IPS-18c (cell line): ENCODE data around the gene TAS2R5.
"Not testable (repeated sequence)": the region's sequence is repeated elsewhere in the genome, so short reads cannot be mapped to it uniquely, and the experiment has no call there.

Experiments
- H3K4me3 ChIP-seq: 2 replicates; pipeline ENCODE4 v1.7.0; 2013; ENCODE audit warnings: low read depth, mild to moderate bottlenecking, low read length, moderate library complexity; ENCODE audit not compliant: insufficient read depth
- H3K9me3 ChIP-seq: one replicate; pipeline ENCODE4 v1.6.1; 2013; ENCODE audit warnings: mild to moderate bottlenecking, low read length, moderate library complexity; ENCODE audit not compliant: control insufficient read depth, insufficient read depth

The TAS2R5 gene, protein sequence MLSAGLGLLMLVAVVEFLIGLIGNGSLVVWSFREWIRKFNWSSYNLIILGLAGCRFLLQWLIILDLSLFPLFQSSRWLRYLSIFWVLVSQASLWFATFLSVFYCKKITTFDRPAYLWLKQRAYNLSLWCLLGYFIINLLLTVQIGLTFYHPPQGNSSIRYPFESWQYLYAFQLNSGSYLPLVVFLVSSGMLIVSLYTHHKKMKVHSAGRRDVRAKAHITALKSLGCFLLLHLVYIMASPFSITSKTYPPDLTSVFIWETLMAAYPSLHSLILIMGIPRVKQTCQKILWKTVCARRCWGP

DNA sequence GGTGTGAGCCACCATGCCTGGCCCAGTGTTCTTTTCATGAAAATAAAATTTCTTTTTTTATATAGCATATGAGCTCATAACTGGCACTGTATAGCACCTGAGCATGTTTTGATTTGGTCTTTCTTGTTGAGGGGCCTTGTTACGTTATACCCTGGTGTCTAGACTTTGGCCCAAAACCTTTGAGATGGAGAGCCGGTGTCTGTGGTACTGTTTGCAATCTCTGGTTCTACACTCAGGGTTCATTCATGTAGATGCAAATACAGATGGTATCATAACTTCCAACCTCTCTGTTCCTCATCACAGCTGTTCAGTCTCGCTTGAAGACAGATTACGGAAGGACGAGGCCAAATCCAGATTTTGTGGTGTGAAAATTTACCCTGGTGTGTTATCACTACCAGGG lies at the start of gene TAS2R5:
Gene TAS2R5 (plus strand): TSS at position 301 of the 400 bp plus-strand sequence. CDS start 145 bp downstream, outside the sequence.
- Histone ChIP-seq H3K4me3 (no peak within 1 kb of the TSS), H3K9me3 (no peaks in the 10 kb centered on the region)

- Histone ChIP-seq H3K9me3 (no peaks in the 10 kb centered on the region), H3K4me3 (no peak overlapping the region)
Observed at GRCh38 chr7:141742229-141742628, 47.8 kb upstream of the TAS2R5 start.

- no peak overlapping the region for H3K4me3 ChIP-seq
- H3K9me3 ChIP-seq: no peaks in the 10 kb centered on the region
Observed at GRCh38 chr7:141744131-141744530, 45.9 kb upstream of the TAS2R5 start.

DNA sequence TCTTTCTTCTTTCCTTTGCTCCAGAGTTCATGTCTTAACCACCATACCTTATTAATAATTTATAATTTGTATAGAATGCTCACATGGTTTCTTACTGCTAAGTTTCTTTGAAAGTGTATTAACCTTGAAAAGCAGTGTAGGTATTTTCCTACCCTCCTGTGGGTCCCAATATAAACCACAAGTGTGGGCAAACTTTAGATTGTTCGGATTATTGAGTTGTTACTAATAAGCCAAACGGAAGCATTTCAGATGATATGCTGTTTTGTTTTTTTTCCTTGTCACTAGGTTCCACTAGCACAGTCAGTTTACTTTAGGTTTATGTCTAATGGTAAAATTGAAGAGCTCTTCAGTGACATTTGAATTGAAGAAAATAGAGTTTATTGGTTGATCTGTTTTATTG lies 41.6 kb upstream of the TAS2R5 start:
- H3K9me3 ChIP-seq: peaks cover 2% of the 10 kb centered on the region
- no peak overlapping the region for H3K4me3 ChIP-seq

- H3K4me3 ChIP-seq, H3K9me3 ChIP-seq: not testable (repeated sequence)
Observed at GRCh38 chr7:141751904-141752303, 38.1 kb upstream of the TAS2R5 start.

DNA sequence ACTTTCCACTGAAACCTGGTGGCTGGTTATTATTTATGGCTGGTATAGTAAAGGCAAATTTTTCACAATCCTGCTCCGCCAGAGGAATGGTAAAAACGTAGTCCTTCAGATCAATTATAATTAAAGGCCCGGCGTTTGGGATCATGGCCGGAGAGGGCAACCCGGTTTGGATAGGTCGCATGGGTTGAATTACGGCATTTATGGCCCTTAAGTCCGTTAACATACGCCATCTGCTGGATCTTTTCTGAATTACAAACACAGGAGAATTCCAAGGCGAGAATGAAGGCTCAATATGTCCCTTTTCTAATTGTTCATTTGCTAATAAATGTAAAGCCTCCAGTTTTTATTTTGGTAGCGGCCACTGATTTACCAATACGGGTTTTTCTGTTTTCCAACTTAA lies 37.4 kb upstream of the TAS2R5 start:
- peaks cover 2% of the 10 kb centered on the region for H3K9me3 ChIP-seq

DNA sequence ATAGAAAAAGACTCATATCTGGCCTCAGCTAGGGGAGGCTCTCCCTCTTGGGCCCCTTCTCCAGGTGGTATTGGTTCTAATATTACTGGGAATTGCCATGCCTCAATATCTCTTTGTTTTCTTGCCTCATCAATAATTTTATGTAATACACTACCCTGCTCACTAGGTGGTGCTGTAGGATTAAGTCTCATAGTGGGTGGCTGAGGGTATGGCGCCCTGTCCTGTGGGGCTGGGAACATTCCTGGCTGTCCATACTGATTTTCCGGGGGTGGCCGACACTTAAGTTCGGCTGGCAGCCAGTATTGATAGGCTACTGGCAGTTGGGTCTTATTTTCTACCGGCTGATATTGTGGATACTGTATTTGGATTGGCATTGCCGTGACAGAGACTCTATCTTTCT lies 35.1 kb upstream of the TAS2R5 start:
- Histone ChIP-seq H3K4me3 (no peak overlapping the region), H3K9me3 (peaks cover 2% of the 10 kb centered on the region)

More for the DNA sequence above, 37.4 kb upstream of the TAS2R5 start:
- no peak overlapping the region for H3K4me3 ChIP-seq

- Histone ChIP-seq H3K4me3 (no peak within 1 kb of the TSS), H3K9me3 (peaks cover 2% of the 10 kb centered on the region)
Observed at GRCh38 chr7:141763797-141764196, 26.2 kb upstream of the TAS2R5 start, which contains the start of gene TAS2R3. Gene TAS2R3 (plus strand): TSS chr7:141764097. CDS start chr7:141764159, 62 bp downstream.

DNA sequence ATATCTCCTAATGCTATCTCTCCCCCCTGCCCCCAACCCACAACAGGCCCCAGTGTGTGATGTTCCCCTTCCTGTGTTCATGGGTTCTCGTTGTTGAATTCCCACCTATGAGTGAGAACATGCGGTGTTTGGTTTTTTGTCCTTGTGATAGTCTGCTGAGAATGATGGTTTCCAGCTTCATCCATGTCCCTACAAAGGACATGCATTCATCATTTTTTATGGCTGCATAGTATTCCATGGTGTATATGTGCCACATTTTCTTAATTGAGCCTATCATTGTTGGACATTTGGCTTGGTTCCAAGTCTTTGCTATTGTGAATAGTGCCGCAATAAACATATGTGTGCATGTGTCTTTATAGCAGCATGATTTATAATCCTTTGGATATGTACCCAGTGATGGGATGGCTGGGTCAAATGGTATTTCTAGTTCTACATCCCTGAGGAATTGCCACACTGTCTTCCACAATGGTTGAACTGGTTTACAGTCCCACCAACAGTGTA lies 19.9 kb upstream of the TAS2R5 start:
- H3K9me3 ChIP-seq, H3K4me3 ChIP-seq: not testable (repeated sequence)

DNA sequence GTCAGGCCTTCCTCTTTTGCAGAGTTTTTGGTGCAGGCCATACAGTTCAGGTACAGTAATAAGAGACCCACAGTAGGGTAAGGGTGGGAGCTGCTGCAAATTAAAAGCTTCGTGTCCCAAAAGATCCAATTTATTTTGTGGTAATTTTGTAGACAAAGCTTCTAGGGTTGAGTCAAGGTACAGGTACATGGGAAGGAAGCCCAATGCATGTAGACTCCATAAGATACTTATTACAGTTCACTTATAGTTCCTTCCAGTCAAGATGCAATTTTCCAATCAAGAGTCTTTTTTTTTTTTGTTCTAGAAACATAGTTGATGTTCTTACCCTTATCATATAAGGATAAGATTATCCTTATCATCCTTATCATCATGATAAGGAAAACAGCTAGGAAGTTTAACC lies 13.6 kb upstream of the TAS2R5 start, which contains the start of gene TAS2R4:
Gene TAS2R4 (plus strand): TSS at position 301 of the 400 bp plus-strand sequence. CDS start 1,815 bp downstream, outside the sequence.
- H3K4me3 ChIP-seq: no peak within 1 kb of the TSS
- peaks cover 7% of the 10 kb centered on the region for H3K9me3 ChIP-seq

GRCh38 chr7:141785706-141786552 lies 4.1 kb upstream of the TAS2R5 start:
- H3K9me3 ChIP-seq: no peaks in the 10 kb centered on the region
- no peak overlapping the region for H3K4me3 ChIP-seq

DNA sequence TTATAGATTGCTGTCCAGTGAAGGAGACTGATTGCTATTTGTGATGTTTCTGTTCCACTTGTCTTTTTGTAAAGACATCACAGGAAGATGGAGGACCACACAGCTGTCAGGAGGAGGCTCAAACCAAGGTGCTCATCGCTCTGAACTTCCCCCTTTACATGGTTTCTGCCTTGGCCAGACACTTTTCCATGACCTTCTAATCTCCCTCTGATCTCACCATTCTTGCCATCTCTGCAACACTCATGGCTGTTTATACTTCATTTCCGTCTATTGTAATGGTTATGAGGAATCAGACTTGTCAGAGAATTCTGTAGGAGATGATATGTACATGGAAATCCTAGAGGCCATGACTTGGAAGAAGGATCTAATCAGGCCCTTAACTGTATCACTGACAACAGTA lies 1.7 kb upstream of the TAS2R5 start:
- H3K9me3 ChIP-seq: no peaks in the 10 kb centered on the region
- H3K4me3 ChIP-seq: no peak overlapping the region

DNA sequence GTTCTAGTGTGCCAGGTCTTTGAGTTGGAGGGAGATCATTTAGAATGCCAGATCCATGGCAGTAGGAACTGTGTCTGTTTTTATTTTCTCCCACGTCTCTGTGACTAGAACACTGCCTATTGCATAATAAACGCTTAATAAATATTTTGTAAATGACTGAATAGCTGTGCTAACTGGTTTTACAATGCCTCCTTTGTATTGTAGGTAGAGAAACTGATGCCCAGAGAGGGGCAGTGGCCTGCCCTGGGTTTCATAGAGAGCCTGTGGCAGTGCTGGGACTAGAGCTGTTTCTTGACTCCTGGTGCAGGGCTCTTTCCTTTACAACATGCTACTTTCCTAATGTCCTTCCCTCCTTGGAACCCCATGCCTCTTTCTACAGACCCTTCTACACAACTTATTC lies 2.5 kb downstream of the TAS2R5 start:
- no peaks in the 10 kb centered on the region for H3K9me3 ChIP-seq
- H3K4me3 ChIP-seq: no peak overlapping the region

- H3K4me3 ChIP-seq: no peak overlapping the region
- peaks cover 1% of the 10 kb centered on the region for H3K9me3 ChIP-seq
Observed at GRCh38 chr7:141820067-141820466, 30.1 kb downstream of the TAS2R5 start.

- H3K9me3 ChIP-seq, H3K4me3 ChIP-seq: not testable (repeated sequence)
Observed at GRCh38 chr7:141822432-141822831, 32.4 kb downstream of the TAS2R5 start.

- Histone ChIP-seq H3K4me3 (no peak overlapping the region), H3K9me3 (no peaks in the 10 kb centered on the region)
Observed at GRCh38 chr7:141837683-141838082, 47.7 kb downstream of the TAS2R5 start.

- Histone ChIP-seq H3K4me3 (no peak overlapping the region), H3K9me3 (no peaks in the 10 kb centered on the region)
Observed at GRCh38 chr7:141838581-141838980, 48.6 kb downstream of the TAS2R5 start.

- Histone ChIP-seq H3K4me3 (no peak overlapping the region), H3K9me3 (no peaks in the 10 kb centered on the region)
Observed at GRCh38 chr7:141839256-141839655, 49.2 kb downstream of the TAS2R5 start.
